ENCODE results near the gene GPATCH8.

GPATCH8 gene

GRCh38 chr17:44354582-44355561, 148.3 kb downstream of the GPATCH8 start:
- DNase-seq (ENCODE audit: low spot score) = peak; percentile 54

DNA sequence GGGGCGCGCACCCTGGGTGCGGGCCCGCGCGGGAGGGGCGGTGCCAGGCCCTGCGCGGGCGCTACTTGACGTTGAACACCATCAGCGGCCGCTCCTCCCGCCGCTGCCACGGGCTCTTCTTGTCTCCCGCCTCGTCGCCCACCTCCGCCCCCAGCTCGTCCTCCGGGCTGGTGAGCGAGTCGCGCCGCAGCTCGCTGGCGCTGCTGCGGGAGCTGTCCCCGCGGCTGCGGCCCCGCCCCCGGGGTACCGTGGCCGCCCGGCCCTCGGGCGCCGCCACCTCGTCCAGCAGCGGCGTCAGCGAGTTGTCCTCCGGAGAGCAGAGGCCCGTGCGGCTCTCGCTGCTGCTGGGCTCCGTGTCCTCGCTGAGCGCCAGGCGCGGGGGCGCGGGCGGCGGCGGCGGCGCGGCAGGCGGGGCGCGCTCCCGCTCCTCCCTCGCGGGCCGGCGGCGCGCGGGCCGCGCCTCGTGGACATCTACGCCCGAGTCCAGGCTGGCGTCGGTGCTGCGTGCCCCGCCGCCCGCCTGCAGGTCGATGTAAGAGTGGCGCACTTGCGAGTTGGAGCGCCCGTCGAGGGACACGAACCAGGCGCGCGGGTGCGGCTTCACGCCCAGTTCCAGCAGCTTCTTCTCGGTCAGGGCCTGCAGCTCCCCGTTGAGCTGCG, 149.4 kb downstream of the GPATCH8 start:
- no peak for DNase-seq (ENCODE audit: low spot score)

DNA sequence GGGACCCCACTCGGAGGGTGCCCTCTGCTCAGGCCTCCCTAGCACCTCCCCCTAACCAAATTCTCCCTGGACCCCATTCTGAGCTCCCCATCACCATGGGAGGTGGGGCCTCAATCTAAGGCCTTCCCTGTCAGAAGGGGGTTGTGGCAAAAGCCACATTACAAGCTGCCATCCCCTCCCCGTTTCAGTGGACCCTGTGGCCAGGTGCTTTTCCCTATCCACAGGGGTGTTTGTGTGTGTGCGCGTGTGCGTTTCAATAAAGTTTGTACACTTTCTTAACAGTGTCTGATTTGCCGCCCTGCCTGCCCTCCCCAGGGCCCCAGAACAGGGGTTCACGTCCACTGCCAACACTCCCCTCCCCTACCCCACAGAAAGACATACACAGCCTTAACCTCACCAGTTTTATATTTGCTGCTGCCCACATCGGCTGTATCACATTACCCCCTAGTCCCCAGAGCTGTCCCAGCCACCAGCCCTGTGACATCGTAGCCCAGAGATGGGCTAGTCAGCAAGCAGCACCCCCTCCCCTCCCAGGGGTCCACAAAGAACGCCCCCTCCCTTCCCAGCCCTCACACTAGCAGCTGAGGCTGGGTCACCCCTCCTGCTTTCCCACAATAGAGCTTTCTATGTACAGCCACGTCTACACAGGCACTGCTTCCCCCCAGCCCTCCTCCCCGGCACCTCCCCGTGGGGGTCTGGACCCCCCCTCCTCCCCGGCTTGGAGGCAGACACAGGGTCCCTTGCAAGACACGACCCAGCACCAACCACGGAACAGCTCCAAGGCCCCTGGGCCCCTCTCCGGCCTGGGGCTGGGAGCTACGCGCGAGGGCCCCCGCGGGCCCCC, 150.2 kb downstream of the GPATCH8 start:
- no peak for DNase-seq (ENCODE audit: low spot score)

GRCh38 chr17:44351961-44352827, 151.0 kb downstream of the GPATCH8 start:
- DNase-seq (ENCODE audit: low spot score) = no peak

GRCh38 chr17:44351464-44351863, 151.7 kb downstream of the GPATCH8 start:
- DNase-seq (ENCODE audit: low spot score) = no peak

DNA sequence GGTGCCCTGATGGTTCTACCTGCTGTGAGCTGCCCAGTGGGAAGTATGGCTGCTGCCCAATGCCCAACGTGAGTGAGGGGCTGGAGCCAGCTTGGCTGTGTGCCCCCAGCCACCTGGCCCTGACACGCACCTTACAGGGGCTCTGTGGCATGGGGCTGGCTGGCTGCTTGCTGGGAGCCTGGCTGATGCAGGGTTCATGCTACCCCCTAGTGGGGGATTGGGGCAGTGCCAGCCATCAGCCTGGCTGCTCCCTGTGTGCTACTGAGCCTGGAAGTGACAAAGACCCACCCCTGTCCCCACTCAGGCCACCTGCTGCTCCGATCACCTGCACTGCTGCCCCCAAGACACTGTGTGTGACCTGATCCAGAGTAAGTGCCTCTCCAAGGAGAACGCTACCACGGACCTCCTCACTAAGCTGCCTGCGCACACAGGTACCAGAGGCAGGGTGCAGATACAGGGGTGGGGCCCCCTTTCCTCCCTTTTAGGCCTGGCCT, 152.4 kb downstream of the GPATCH8 start:
- peak; percentile 74 for DNase-seq (ENCODE audit: low spot score)

GRCh38 chr17:44349553-44350070, 153.6 kb downstream of the GPATCH8 start:
- no peak for DNase-seq (ENCODE audit: low spot score)

GRCh38 chr17:44348988-44349364, 154.2 kb downstream of the GPATCH8 start:
- no peak for DNase-seq (ENCODE audit: low spot score)

GRCh38 chr17:44348234-44348987, 154.8 kb downstream of the GPATCH8 start:
- no peak for DNase-seq (ENCODE audit: low spot score)
